ENCODE data around the gene STON2. TPM values are rescaled to one million over a fixed set of nuclear protein-coding genes. Genes with fewer than 3 reads are reported as not detected.

STON2 gene
- polyA plus RNA-seq, 4 donors: 3.4 to 11.5 (median 4.3) TPM

- Histone ChIP-seq H3K36me3 (ENCODE audit: control insufficient read depth in 3 of 3, insufficient read depth in 2 of 3, low read depth in 1 of 3, low read length in 3 of 3) (no peaks in the 10 kb centered on the region), H3K4me1 (ENCODE audit: control insufficient read depth in 3 of 3, insufficient read depth in 2 of 3, low read depth in 1 of 3, low read length in 2 of 3) (no peaks in the 10 kb centered on the region), H3K4me3 (ENCODE audit: low read depth in 1 of 3, low read length in 3 of 3) (no peak overlapping the region), H3K27me3 (ENCODE audit: control insufficient read depth in 3 of 3, insufficient read depth in 3 of 3, low read length in 3 of 3) (no peaks in the 10 kb centered on the region), H3K9me3 (ENCODE audit: control insufficient read depth in 2 of 2, insufficient read depth in 1 of 2, low read depth in 1 of 2, low read length in 1 of 2) (no peaks in the 10 kb centered on the region), H3K27ac (ENCODE audit: low read depth in 1 of 3, low read length in 2 of 3) (no peak overlapping the region)
- FAIRE-seq (no peak), DNase-seq (no peak)
- 84 to 91% (median 86%) methylated on average over 5 of the region's 5 CpGs for WGBS, 3 donors
Observed at GRCh38 chr14:81342850-81343580, 57.1 kb downstream of the STON2 start.

- H3K36me3 ChIP-seq (ENCODE audit: control insufficient read depth in 3 of 3, insufficient read depth in 2 of 3, low read depth in 1 of 3, low read length in 3 of 3): no peaks in the 10 kb centered on the region
- H3K27ac ChIP-seq (ENCODE audit: low read depth in 1 of 3, low read length in 2 of 3): no peak overlapping the region
- no peak overlapping the region for H3K4me3 ChIP-seq (ENCODE audit: low read depth in 1 of 3, low read length in 3 of 3)
- H3K27me3 ChIP-seq (ENCODE audit: control insufficient read depth in 3 of 3, insufficient read depth in 3 of 3, low read length in 3 of 3): no peaks in the 10 kb centered on the region
- H3K4me1 ChIP-seq (ENCODE audit: control insufficient read depth in 3 of 3, insufficient read depth in 2 of 3, low read depth in 1 of 3, low read length in 2 of 3): no peaks in the 10 kb centered on the region
- DNase-seq (no peak), FAIRE-seq (no peak)
- H3K9me3 ChIP-seq (ENCODE audit: control insufficient read depth in 2 of 2, insufficient read depth in 1 of 2, low read depth in 1 of 2, low read length in 1 of 2): no peaks in the 10 kb centered on the region
- 92 to 94% (median 92%) methylated on average over 3 of the region's 3 CpGs for WGBS, 3 donors
Observed at GRCh38 chr14:81341781-81342180, 58.3 kb downstream of the STON2 start.

GRCh38 chr14:81341370-81341769 lies 58.8 kb downstream of the STON2 start:
- no peak for DNase-seq
- 81 to 88% (median 83%) methylated on average over 2 of the region's 2 CpGs for WGBS, 3 donors
- Histone ChIP-seq H3K27me3 (ENCODE audit: control insufficient read depth in 3 of 3, insufficient read depth in 3 of 3, low read length in 3 of 3) (no peaks in the 10 kb centered on the region), H3K27ac (ENCODE audit: low read depth in 1 of 3, low read length in 2 of 3) (no peak overlapping the region), H3K36me3 (ENCODE audit: control insufficient read depth in 3 of 3, insufficient read depth in 2 of 3, low read depth in 1 of 3, low read length in 3 of 3) (no peaks in the 10 kb centered on the region), H3K4me3 (ENCODE audit: low read depth in 1 of 3, low read length in 3 of 3) (no peak overlapping the region), H3K4me1 (ENCODE audit: control insufficient read depth in 3 of 3, insufficient read depth in 2 of 3, low read depth in 1 of 3, low read length in 2 of 3) (no peaks in the 10 kb centered on the region), H3K9me3 (ENCODE audit: control insufficient read depth in 2 of 2, insufficient read depth in 1 of 2, low read depth in 1 of 2, low read length in 1 of 2) (no peaks in the 10 kb centered on the region)
- FAIRE-seq: no peak

GRCh38 chr14:81340201-81340600 lies 59.9 kb downstream of the STON2 start:
- no peaks in the 10 kb centered on the region for H3K4me1 ChIP-seq (ENCODE audit: control insufficient read depth in 3 of 3, insufficient read depth in 2 of 3, low read depth in 1 of 3, low read length in 2 of 3)
- no peaks in the 10 kb centered on the region for H3K9me3 ChIP-seq (ENCODE audit: control insufficient read depth in 2 of 2, insufficient read depth in 1 of 2, low read depth in 1 of 2, low read length in 1 of 2)
- no peaks in the 10 kb centered on the region for H3K27me3 ChIP-seq (ENCODE audit: control insufficient read depth in 3 of 3, insufficient read depth in 3 of 3, low read length in 3 of 3)
- H3K36me3 ChIP-seq (ENCODE audit: control insufficient read depth in 3 of 3, insufficient read depth in 2 of 3, low read depth in 1 of 3, low read length in 3 of 3): no peaks in the 10 kb centered on the region
- H3K4me3 ChIP-seq (ENCODE audit: low read depth in 1 of 3, low read length in 3 of 3): no peak overlapping the region
- DNase-seq: no peak
- no peak for FAIRE-seq
- H3K27ac ChIP-seq (ENCODE audit: low read depth in 1 of 3, low read length in 2 of 3): no peak overlapping the region
- 82 to 87% (median 85%) methylated on average over 5 of the region's 5 CpGs for WGBS, 3 donors

DNA sequence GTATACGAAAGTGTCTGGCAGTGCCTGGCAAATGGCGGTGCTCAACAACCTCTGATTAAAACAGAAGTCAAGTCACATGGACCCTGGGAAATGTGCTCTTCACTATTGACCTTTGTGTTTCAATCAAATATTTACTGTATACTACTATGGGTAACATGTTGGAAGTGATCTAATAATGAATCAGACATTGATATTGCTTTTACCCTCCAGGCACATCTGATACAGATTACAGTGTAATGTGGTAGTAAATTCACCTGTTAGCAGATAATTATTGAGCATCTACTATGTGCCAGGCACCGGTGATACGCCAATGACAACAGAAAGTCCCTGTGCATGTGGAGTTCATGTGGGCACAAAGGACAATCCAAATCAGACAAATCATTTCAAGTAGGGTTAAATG lies 63.1 kb downstream of the STON2 start:
- Histone ChIP-seq H3K36me3 (ENCODE audit: control insufficient read depth in 3 of 3, insufficient read depth in 2 of 3, low read depth in 1 of 3, low read length in 3 of 3) (no peaks in the 10 kb centered on the region), H3K4me3 (ENCODE audit: low read depth in 1 of 3, low read length in 3 of 3) (no peak overlapping the region), H3K9me3 (ENCODE audit: control insufficient read depth in 2 of 2, insufficient read depth in 1 of 2, low read depth in 1 of 2, low read length in 1 of 2) (no peaks in the 10 kb centered on the region), H3K27ac (ENCODE audit: low read depth in 1 of 3, low read length in 2 of 3) (no peak overlapping the region), H3K27me3 (ENCODE audit: control insufficient read depth in 3 of 3, insufficient read depth in 3 of 3, low read length in 3 of 3) (no peaks in the 10 kb centered on the region), H3K4me1 (ENCODE audit: control insufficient read depth in 3 of 3, insufficient read depth in 2 of 3, low read depth in 1 of 3, low read length in 2 of 3) (no peaks in the 10 kb centered on the region)
- DNase-seq: no peak
- no peak for FAIRE-seq
- 89 to 91% (median 91%) methylated on average over 4 of the region's 4 CpGs for WGBS, 3 donors

DNA sequence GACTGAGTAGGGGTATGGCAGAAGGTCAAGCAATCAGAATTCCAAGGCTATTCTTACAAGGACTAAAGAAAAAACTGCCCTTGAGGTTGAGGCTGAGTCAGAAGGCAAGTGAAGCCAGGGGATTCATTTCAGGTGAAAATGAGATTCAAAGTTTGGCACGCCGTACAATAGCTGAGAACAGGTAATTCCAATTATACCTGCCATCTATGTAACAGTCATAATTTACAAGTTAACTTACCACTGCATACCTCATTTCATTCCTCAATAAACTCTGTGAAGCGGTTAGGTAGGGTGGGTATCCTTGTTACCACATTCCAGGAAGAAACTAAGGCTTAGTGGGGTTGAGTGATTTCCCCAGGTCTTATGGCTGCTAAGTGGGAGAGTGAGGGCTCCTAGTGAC lies 64.1 kb downstream of the STON2 start:
- H3K4me3 ChIP-seq (ENCODE audit: low read depth in 1 of 3, low read length in 3 of 3): no peak overlapping the region
- no peaks in the 10 kb centered on the region for H3K36me3 ChIP-seq (ENCODE audit: control insufficient read depth in 3 of 3, insufficient read depth in 2 of 3, low read depth in 1 of 3, low read length in 3 of 3)
- no peaks in the 10 kb centered on the region for H3K9me3 ChIP-seq (ENCODE audit: control insufficient read depth in 2 of 2, insufficient read depth in 1 of 2, low read depth in 1 of 2, low read length in 1 of 2)
- WGBS, 3 donors: 89 to 94% (median 92%) methylated on average over 3 of the region's 3 CpGs
- no peaks in the 10 kb centered on the region for H3K4me1 ChIP-seq (ENCODE audit: control insufficient read depth in 3 of 3, insufficient read depth in 2 of 3, low read depth in 1 of 3, low read length in 2 of 3)
- FAIRE-seq: no peak
- no peaks in the 10 kb centered on the region for H3K27me3 ChIP-seq (ENCODE audit: control insufficient read depth in 3 of 3, insufficient read depth in 3 of 3, low read length in 3 of 3)
- no peak for DNase-seq
- no peak overlapping the region for H3K27ac ChIP-seq (ENCODE audit: low read depth in 1 of 3, low read length in 2 of 3)

DNA sequence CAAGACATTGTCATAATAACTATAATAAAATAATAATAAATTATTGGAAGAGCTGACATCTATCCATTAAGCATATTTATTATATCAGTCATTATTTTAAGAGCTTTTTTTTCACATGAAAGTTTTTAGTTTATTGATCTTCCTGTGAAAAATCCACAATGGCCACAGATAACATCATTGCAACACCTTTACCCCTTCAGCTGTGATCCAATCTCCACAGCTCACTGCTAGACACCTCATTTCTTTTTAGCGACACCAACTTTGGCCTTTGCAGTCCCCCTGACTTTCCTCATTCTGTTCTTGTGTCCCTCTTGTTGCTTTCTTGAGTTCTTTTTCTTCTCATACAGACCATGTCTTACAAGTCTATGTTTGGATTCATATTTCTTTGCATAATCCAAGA lies 67.4 kb downstream of the STON2 start:
- no peak overlapping the region for H3K4me3 ChIP-seq (ENCODE audit: low read depth in 1 of 3, low read length in 3 of 3)
- no peak for DNase-seq
- no peaks in the 10 kb centered on the region for H3K9me3 ChIP-seq (ENCODE audit: control insufficient read depth in 2 of 2, insufficient read depth in 1 of 2, low read depth in 1 of 2, low read length in 1 of 2)
- peaks cover 0 to 3% (median 0%) of the 10 kb centered on the region in 3 donors for H3K4me1 ChIP-seq (ENCODE audit: control insufficient read depth in 3 of 3, insufficient read depth in 2 of 3, low read depth in 1 of 3, low read length in 2 of 3)
- no peaks in the 10 kb centered on the region for H3K27me3 ChIP-seq (ENCODE audit: control insufficient read depth in 3 of 3, insufficient read depth in 3 of 3, low read length in 3 of 3)
- FAIRE-seq: no peak
- no peak overlapping the region for H3K27ac ChIP-seq (ENCODE audit: low read depth in 1 of 3, low read length in 2 of 3)
- WGBS, 3 donors: 83 to 96% (median 94%) methylated on average over 1 of the region's 1 CpG
- no peaks in the 10 kb centered on the region for H3K36me3 ChIP-seq (ENCODE audit: control insufficient read depth in 3 of 3, insufficient read depth in 2 of 3, low read depth in 1 of 3, low read length in 3 of 3)

DNA sequence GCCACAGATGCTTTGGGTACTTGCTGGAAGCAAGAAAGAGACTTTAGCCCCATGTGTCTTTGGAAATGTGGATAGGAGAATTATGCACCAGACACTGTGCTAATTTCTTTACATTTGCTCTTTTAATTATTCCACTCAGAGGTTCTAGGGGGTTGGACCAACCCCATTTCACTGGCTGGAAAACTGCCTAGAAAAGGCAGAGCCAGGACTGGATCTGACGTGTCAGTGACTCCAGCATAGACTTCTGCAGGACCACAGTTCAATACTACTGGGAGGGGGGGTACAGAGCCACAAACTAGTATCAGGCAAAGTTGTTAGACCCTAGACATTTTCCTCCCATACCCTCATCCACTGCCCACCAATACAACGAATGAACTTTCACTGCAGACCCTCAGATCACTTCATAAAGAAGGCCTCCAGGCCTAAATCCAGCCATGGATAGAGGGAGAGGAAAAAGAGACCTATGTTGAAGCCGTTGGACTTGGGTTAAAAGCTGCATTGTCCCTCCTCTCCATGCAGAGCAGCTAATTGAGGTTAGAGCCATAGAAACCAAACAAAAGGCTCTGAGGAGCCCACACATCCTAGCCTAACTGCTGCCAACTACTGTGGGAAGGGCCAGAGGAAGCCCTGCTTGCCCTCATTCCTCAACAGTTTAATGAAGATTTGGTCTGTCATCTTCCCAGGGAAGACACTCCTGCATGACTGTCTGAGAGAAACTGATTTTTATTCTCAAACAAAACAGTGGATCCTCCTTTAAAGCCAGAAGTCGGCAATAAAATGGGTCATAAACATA lies 68.7 kb downstream of the STON2 start:
- no peaks in the 10 kb centered on the region for H3K9me3 ChIP-seq (ENCODE audit: control insufficient read depth in 2 of 2, insufficient read depth in 1 of 2, low read depth in 1 of 2, low read length in 1 of 2)
- DNase-seq: no peak
- H3K4me1 ChIP-seq (ENCODE audit: control insufficient read depth in 3 of 3, insufficient read depth in 2 of 3, low read depth in 1 of 3, low read length in 2 of 3): peaks cover 0 to 3% (median 0%) of the 10 kb centered on the region in 3 donors
- no peaks in the 10 kb centered on the region for H3K36me3 ChIP-seq (ENCODE audit: control insufficient read depth in 3 of 3, insufficient read depth in 2 of 3, low read depth in 1 of 3, low read length in 3 of 3)
- no peaks in the 10 kb centered on the region for H3K27me3 ChIP-seq (ENCODE audit: control insufficient read depth in 3 of 3, insufficient read depth in 3 of 3, low read length in 3 of 3)
- H3K4me3 ChIP-seq (ENCODE audit: low read depth in 1 of 3, low read length in 3 of 3): no peak overlapping the region
- H3K27ac ChIP-seq (ENCODE audit: low read depth in 1 of 3, low read length in 2 of 3): no peak overlapping the region
- no peak for FAIRE-seq
- WGBS, 3 donors: 56 to 64% (median 60%) methylated on average over 4 of the region's 4 CpGs
